Measurements from ENCODE around the gene OSGIN1. TPM values are rescaled to one million over a fixed set of nuclear protein-coding genes. Genes with fewer than 3 reads are reported as not detected.

Gene OSGIN1
- total RNA-seq, 2 experiments from 2014 or later = 0.24 to 0.26 TPM

GRCh38 chr16:83929811-83930555 lies 23.1 kb upstream of the OSGIN1 start:
- DNase-seq = no peak
- ChIA-PET CTCF (interaction anchor here (0.8 kb wide), 2 partner anchors 136 to 257 kb away, joined by 3 to 5 read pairs; partner anchors contain the start of gene TAF1C), POLR2A (no interaction called here)
- no peaks in the 10 kb centered on the region for H3K9me3 Mint-ChIP-seq (ENCODE audit: insufficient read depth)
- no peak overlapping the region for H3K4me3 Mint-ChIP-seq
- no peaks in the 10 kb centered on the region for H3K27me3 Mint-ChIP-seq (ENCODE audit: low read depth)
- ATAC-seq = no peak
- H3K27ac Mint-ChIP-seq = no peak overlapping the region
- H3K4me1 Mint-ChIP-seq (ENCODE audit: low read depth) = no peaks in the 10 kb centered on the region
- no peaks in the 10 kb centered on the region for H3K36me3 Mint-ChIP-seq (ENCODE audit: low read depth)

GRCh38 chr16:83930730-83931500 lies 22.1 kb upstream of the OSGIN1 start:
- CTCF ChIA-PET = no interaction called here
- H3K9me3 Mint-ChIP-seq (ENCODE audit: insufficient read depth) = no peaks in the 10 kb centered on the region

GRCh38 chr16:83931556-83931955 lies 21.5 kb upstream of the OSGIN1 start:
- no peak overlapping the region for H3K4me3 Mint-ChIP-seq
- no peak overlapping the region for H3K27ac Mint-ChIP-seq
- H3K9me3 Mint-ChIP-seq (ENCODE audit: insufficient read depth) = no peaks in the 10 kb centered on the region
- H3K4me1 Mint-ChIP-seq (ENCODE audit: low read depth) = no peaks in the 10 kb centered on the region
- no peak for DNase-seq
- no peaks in the 10 kb centered on the region for H3K36me3 Mint-ChIP-seq (ENCODE audit: low read depth)
- ATAC-seq = no peak
- ChIA-PET CTCF (no interaction called here), POLR2A (no interaction called here)
- H3K27me3 Mint-ChIP-seq (ENCODE audit: low read depth) = no peaks in the 10 kb centered on the region

More at GRCh38 chr16:83930730-83931500, 22.1 kb upstream of the OSGIN1 start:
- ATAC-seq (no peak), DNase-seq (no peak)
- no peak overlapping the region for H3K27ac Mint-ChIP-seq
- no peak overlapping the region for H3K4me3 Mint-ChIP-seq
- H3K4me1 Mint-ChIP-seq (ENCODE audit: low read depth) = no peaks in the 10 kb centered on the region
- POLR2A ChIA-PET = no interaction called here
- H3K36me3 Mint-ChIP-seq (ENCODE audit: low read depth) = no peaks in the 10 kb centered on the region
- H3K27me3 Mint-ChIP-seq (ENCODE audit: low read depth) = no peaks in the 10 kb centered on the region

GRCh38 chr16:83932304-83932703 lies 20.7 kb upstream of the OSGIN1 start:
- ChIA-PET POLR2A (no interaction called here), CTCF (no interaction called here)
- Mint-ChIP-seq H3K9me3 (ENCODE audit: insufficient read depth) (no peaks in the 10 kb centered on the region), H3K27ac (no peak overlapping the region), H3K4me1 (ENCODE audit: low read depth) (no peaks in the 10 kb centered on the region), H3K27me3 (ENCODE audit: low read depth) (no peaks in the 10 kb centered on the region), H3K4me3 (no peak overlapping the region), H3K36me3 (ENCODE audit: low read depth) (no peaks in the 10 kb centered on the region)
- DNase-seq (no peak), ATAC-seq (no peak)

- ATAC-seq (no peak), DNase-seq (no peak)
- ChIA-PET POLR2A (no interaction called here), CTCF (interaction anchor here (1.0 kb wide), 1 partner anchor 20 kb away, joined by 4 read pairs; the partner anchor contains the start of gene OSGIN1)
- Mint-ChIP-seq H3K36me3 (ENCODE audit: low read depth) (no peaks in the 10 kb centered on the region), H3K4me3 (no peak overlapping the region), H3K27me3 (ENCODE audit: low read depth) (no peaks in the 10 kb centered on the region), H3K4me1 (ENCODE audit: low read depth) (no peaks in the 10 kb centered on the region), H3K9me3 (ENCODE audit: insufficient read depth) (no peaks in the 10 kb centered on the region), H3K27ac (no peak overlapping the region)
Measured at GRCh38 chr16:83932955-83933673, 19.9 kb upstream of the OSGIN1 start.

GRCh38 chr16:83933885-83934683 lies 19.0 kb upstream of the OSGIN1 start:
- Mint-ChIP-seq H3K27ac (no peak overlapping the region), H3K9me3 (ENCODE audit: insufficient read depth) (no peaks in the 10 kb centered on the region), H3K4me1 (ENCODE audit: low read depth) (peaks cover 2% of the 10 kb centered on the region), H3K27me3 (ENCODE audit: low read depth) (no peaks in the 10 kb centered on the region), H3K4me3 (no peak overlapping the region), H3K36me3 (ENCODE audit: low read depth) (no peaks in the 10 kb centered on the region)
- DNase-seq = no peak
- no peak for ATAC-seq
- CTCF ChIA-PET = no interaction called here
- POLR2A ChIA-PET = no interaction called here

GRCh38 chr16:83934684-83934977 lies 18.4 kb upstream of the OSGIN1 start:
- H3K9me3 Mint-ChIP-seq (ENCODE audit: insufficient read depth) = no peaks in the 10 kb centered on the region
- ATAC-seq (no peak), DNase-seq (no peak)
- H3K4me3 Mint-ChIP-seq = no peak overlapping the region
- ChIA-PET CTCF (no interaction called here), POLR2A (no interaction called here)
- peaks cover 2% of the 10 kb centered on the region for H3K36me3 Mint-ChIP-seq (ENCODE audit: low read depth)
- H3K27ac Mint-ChIP-seq = no peak overlapping the region
- H3K27me3 Mint-ChIP-seq (ENCODE audit: low read depth) = no peaks in the 10 kb centered on the region
- peaks cover 8% of the 10 kb centered on the region for H3K4me1 Mint-ChIP-seq (ENCODE audit: low read depth)

- Mint-ChIP-seq H3K4me1 (ENCODE audit: low read depth) (peaks cover 9% of the 10 kb centered on the region), H3K27ac (peak overlapping the region; percentile 35), H3K27me3 (ENCODE audit: low read depth) (no peaks in the 10 kb centered on the region), H3K9me3 (ENCODE audit: insufficient read depth) (no peaks in the 10 kb centered on the region), H3K4me3 (no peak overlapping the region), H3K36me3 (ENCODE audit: low read depth) (peaks cover 2% of the 10 kb centered on the region)
- DNase-seq (no peak), ATAC-seq (no peak)
- POLR2A ChIA-PET = no interaction called here
- CTCF ChIA-PET = no interaction called here
Measured at GRCh38 chr16:83935005-83935857, 17.8 kb upstream of the OSGIN1 start.

GRCh38 chr16:83935858-83936255 lies 17.2 kb upstream of the OSGIN1 start:
- ATAC-seq (no peak), DNase-seq (no peak)
- ChIA-PET POLR2A (no interaction called here), CTCF (no interaction called here)
- Mint-ChIP-seq H3K4me1 (ENCODE audit: low read depth) (peaks cover 9% of the 10 kb centered on the region), H3K36me3 (ENCODE audit: low read depth) (peaks cover 2% of the 10 kb centered on the region), H3K27ac (no peak overlapping the region), H3K9me3 (ENCODE audit: insufficient read depth) (no peaks in the 10 kb centered on the region), H3K4me3 (no peak overlapping the region), H3K27me3 (ENCODE audit: low read depth) (no peaks in the 10 kb centered on the region)

GRCh38 chr16:83936581-83937165 lies 16.4 kb upstream of the OSGIN1 start:
- H3K36me3 Mint-ChIP-seq (ENCODE audit: low read depth) = peaks cover 2% of the 10 kb centered on the region
- H3K4me1 Mint-ChIP-seq (ENCODE audit: low read depth) = peaks cover 9% of the 10 kb centered on the region
- no peak for ATAC-seq
- CTCF ChIA-PET = interaction anchor here (1.2 kb wide), 1 partner anchor 20 kb away, joined by 3 read pairs; no protein-coding TSS in a partner anchor
- no peaks in the 10 kb centered on the region for H3K27me3 Mint-ChIP-seq (ENCODE audit: low read depth)
- POLR2A ChIA-PET = no interaction called here
- no peak for DNase-seq
- no peak overlapping the region for H3K4me3 Mint-ChIP-seq
- H3K27ac Mint-ChIP-seq = no peak overlapping the region
- no peaks in the 10 kb centered on the region for H3K9me3 Mint-ChIP-seq (ENCODE audit: insufficient read depth)

- Mint-ChIP-seq H3K27ac (no peak overlapping the region), H3K9me3 (ENCODE audit: insufficient read depth) (no peaks in the 10 kb centered on the region), H3K4me3 (no peak overlapping the region), H3K36me3 (ENCODE audit: low read depth) (peaks cover 2% of the 10 kb centered on the region), H3K27me3 (ENCODE audit: low read depth) (no peaks in the 10 kb centered on the region), H3K4me1 (ENCODE audit: low read depth) (peaks cover 9% of the 10 kb centered on the region)
- no peak for DNase-seq
- ChIA-PET CTCF (interaction anchor here (1.2 kb wide), 1 partner anchor 19 kb away, joined by 3 read pairs; no protein-coding TSS in a partner anchor), POLR2A (no interaction called here)
- no peak for ATAC-seq
Measured at GRCh38 chr16:83937267-83937666, 15.8 kb upstream of the OSGIN1 start.

Measured in activated CD8-positive, alpha-beta T cell treated with anti-CD3 and anti-CD28 coated beads, Interleukin-2, amount 10 ng/mL, durations not matched to agents 7 days and 5 days (primary cell).